ENCODE measurements around the gene ZNF555.

DNA sequence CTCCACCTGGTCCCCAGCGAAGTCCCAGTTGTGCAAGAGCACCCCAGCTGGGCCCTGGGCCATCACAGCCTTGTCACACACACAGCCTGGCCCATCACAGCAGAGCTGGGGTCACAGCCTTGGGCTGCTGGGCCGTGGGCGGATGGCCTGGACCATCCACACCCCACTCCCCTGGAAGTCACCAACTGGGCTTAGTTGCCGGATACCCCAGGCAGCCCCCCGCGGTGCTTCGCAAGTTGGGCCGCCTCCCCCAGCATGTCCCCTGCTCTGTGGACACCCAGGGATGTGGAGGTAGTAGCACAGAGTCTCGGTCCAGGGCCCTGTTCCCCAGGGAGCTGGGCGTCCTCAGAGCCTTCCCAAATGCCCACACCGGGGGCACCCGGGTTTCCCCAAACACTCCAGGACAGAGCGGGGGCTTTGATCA lies 26.1 kb upstream of the ZNF555 start:
- TF ChIP-seq, protein P1, sequence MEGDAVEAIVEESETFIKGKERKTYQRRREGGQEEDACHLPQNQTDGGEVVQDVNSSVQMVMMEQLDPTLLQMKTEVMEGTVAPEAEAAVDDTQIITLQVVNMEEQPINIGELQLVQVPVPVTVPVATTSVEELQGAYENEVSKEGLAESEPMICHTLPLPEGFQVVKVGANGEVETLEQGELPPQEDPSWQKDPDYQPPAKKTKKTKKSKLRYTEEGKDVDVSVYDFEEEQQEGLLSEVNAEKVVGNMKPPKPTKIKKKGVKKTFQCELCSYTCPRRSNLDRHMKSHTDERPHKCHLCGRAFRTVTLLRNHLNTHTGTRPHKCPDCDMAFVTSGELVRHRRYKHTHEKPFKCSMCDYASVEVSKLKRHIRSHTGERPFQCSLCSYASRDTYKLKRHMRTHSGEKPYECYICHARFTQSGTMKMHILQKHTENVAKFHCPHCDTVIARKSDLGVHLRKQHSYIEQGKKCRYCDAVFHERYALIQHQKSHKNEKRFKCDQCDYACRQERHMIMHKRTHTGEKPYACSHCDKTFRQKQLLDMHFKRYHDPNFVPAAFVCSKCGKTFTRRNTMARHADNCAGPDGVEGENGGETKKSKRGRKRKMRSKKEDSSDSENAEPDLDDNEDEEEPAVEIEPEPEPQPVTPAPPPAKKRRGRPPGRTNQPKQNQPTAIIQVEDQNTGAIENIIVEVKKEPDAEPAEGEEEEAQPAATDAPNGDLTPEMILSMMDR (IDR thresholded peaks at IDR 0.05), result no peak
- TF ChIP-seq POLR2AphosphoS5 (IDR thresholded peaks at IDR 0.05) (no peak), EP300 (IDR thresholded peaks at IDR 0.05) (no peak)

All from esophagus muscularis mucosa (tissue), 4 donors.